Stomach (tissue), 9 donors: ENCODE results near the gene TSPAN11. TPM values are rescaled to one million over a fixed set of nuclear protein-coding genes. Genes with fewer than 3 reads are reported as not detected.

Experiments used
- DNase-seq, 2 donors: peaks; one replicate each; pipeline versions ENCODE4 v3.0.0 to v3.0.0-alpha.2; 2013 to 2019
- H3K27ac ChIP-seq, 5 donors: fragments of 200-600 bp in 4 of 5; sonication (generic) in 4 of 5; one replicate each; pipeline ENCODE4 v1.5.1; 2013 to 2019; ENCODE audit warnings: mild to moderate bottlenecking in 1 of 5, moderate library complexity in 1 of 5
- H3K27me3 ChIP-seq, 3 donors: fragments of 200-600 bp; sonication (generic); one replicate each; pipeline ENCODE4 v1.5.1; 2017 to 2019; ENCODE audit warnings: mixed run types in 1 of 3
- H3K36me3 ChIP-seq, 4 donors: fragments of 200-600 bp; sonication (generic); 1 replicate in 3 of 4; 2 replicates in 1 of 4; pipeline ENCODE4 v1.5.1; 2016 to 2019
- H3K4me1 ChIP-seq, 4 donors: fragments of 200-600 bp; sonication (generic); one replicate each; pipeline ENCODE4 v1.5.1; 2016 to 2019
- H3K4me3 ChIP-seq, 4 donors: fragments of 200-600 bp; sonication (generic) in 3 of 4; one replicate each; pipeline ENCODE4 v1.5.1; 2016 to 2019; ENCODE audit warnings: mild to moderate bottlenecking in 1 of 4
- H3K9me3 ChIP-seq, 4 donors: fragments of 200-600 bp; sonication (generic); one replicate each; pipeline ENCODE4 v1.5.1; 2016 to 2019
- EP300 ChIP-seq: sonication (generic); formaldehyde crosslinking; IDR thresholded peaks from one replicate; pipeline ENCODE4 v1.6.1; 2017; ENCODE audit warnings: antibody characterized with exemption
- POLR2A ChIP-seq, 4 donors: fragments of 450-650 bp; IDR thresholded peaks; one replicate each; pipeline ENCODE4 v1.6.1; 2016; ENCODE audit warnings: antibody characterized with exemption in 4 of 4, control low read depth in 2 of 4, mild to moderate bottlenecking in 1 of 4, moderate library complexity in 1 of 4
- POLR2AphosphoS5 ChIP-seq, 3 donors: sonication (generic); formaldehyde crosslinking; IDR thresholded peaks; one replicate each; pipeline ENCODE4 v1.6.1; 2016; ENCODE audit warnings: antibody characterized with exemption in 3 of 3
- WGBS, 5 donors: extraction: QIAGEN DNeasy Blood & Tissue Kit in 3 of 5; methylation state at CpG; one replicate each; pipeline versions ENCODE4 v1.1.5 to v1.1.7; 2013 to 2018; 5-methylcytosine and 5-hydroxymethylcytosine counted together
- intact Hi-C: fragments of 100-400 bp; cut with DNase I; formaldehyde crosslinking; loops from one replicate; pipeline ENCODE4 v1.15.1; 2023; ENCODE audit warnings: low total_unique reads
- polyA plus RNA-seq, 3 donors: library from polyadenylated mRNA; stranded (reverse); fragments of 200-250 nt; gene quantifications; one replicate each; pipeline ENCODE4 v1.2.3, GENCODE V29; 2013
- total RNA-seq, 5 donors: library from RNA; depleted of rRNA; stranded (reverse); fragments of >200 nt; gene quantifications; one replicate each; pipeline versions ENCODE4 v1.1.0 to v1.2.3, GENCODE V29; 2014 to 2016
- TF ChIP-seq, protein P1 (sequence below), 7 experiments: fragments of 450-650 bp in 4 of 7; fragments of 200-600 bp in 3 of 7; sonication (generic) in 3 of 7; IDR thresholded peaks; one replicate each; pipeline ENCODE4 v1.5.1; 2016 to 2019; ENCODE audit warnings: antibody characterized with exemption in 7 of 7, control low read depth in 2 of 7, mild to moderate bottlenecking in 1 of 7
- donor health status: healthy with polysubstance abuse.
- donor health status: Bipolar disorder and iron deficiency.
- donor health status: healthy.

The TSPAN11 gene
- total and polyA plus RNA-seq, 8 donors: under 0.01 to 5.5 (median 1.3) TPM

DNA sequence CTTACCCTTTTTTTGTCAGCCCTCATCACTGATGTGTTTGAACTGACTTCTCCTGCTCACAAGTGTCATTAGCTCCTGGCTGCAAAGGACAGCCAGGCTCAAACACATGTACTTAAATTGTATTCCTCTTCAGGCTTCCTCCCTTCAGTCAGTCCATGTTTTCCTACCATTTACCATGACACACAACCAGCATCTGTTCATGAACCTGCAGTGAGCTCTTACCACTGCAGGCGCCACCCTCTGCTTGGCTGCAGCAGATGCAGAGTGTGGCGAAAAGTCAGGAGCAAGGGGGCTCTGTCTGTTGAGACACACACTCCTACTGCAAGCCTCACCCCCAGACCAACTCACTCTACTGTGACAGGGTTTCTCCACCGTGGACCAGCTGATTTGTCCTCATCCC is 70.2 kb downstream of the TSPAN11 start:
- intact Hi-C loops: no loop called here

DNA sequence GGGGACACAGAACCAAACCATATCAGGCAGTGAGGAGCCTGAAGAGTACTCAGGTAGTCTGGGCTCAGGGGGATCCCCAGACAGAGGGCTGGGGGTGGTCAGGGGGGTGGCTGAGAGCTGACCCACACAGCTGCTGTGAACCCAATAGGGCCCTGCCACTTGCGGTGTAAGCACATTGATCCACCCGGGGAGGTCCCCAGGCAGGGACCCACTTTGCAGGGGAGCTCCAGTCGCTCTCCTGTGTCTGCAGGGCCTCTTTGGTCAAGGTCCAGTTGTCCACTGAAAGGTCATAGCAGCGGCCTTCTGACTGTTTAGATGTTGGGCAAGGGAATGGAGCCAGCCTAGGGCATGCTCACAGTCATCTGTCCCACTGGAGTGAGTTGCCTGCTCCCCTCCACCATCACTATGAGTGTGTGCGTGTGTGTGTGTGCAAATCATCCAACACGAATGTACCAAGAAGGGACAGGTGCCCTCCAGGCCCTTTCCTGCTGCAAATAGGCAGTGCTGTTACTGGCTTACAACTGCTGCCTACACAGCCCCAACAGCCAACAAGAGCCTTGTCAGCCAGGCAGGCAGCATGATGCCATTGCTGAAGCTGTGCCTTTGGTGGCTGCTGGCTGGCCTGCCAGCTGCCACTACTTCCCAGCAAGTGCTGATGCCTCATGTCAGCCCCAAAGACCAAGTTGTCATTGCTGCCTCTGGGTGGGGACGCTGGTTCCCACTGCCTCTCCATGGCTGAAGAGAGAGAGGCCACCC is 71.3 kb downstream of the TSPAN11 start:
- Histone ChIP-seq H3K9me3 (no peaks in the 10 kb centered on the region), H3K36me3 (no peaks in the 10 kb centered on the region), H3K27ac (no peak overlapping the region), H3K4me1 (no peaks in the 10 kb centered on the region), H3K4me3 (no peak overlapping the region), H3K27me3 (no peaks in the 10 kb centered on the region)
- TF ChIP-seq POLR2A (IDR thresholded peaks at IDR 0.05) (no peak), EP300 (no peak), POLR2AphosphoS5 (IDR thresholded peaks at IDR 0.05) (no peak)
- TF ChIP-seq, protein P1, sequence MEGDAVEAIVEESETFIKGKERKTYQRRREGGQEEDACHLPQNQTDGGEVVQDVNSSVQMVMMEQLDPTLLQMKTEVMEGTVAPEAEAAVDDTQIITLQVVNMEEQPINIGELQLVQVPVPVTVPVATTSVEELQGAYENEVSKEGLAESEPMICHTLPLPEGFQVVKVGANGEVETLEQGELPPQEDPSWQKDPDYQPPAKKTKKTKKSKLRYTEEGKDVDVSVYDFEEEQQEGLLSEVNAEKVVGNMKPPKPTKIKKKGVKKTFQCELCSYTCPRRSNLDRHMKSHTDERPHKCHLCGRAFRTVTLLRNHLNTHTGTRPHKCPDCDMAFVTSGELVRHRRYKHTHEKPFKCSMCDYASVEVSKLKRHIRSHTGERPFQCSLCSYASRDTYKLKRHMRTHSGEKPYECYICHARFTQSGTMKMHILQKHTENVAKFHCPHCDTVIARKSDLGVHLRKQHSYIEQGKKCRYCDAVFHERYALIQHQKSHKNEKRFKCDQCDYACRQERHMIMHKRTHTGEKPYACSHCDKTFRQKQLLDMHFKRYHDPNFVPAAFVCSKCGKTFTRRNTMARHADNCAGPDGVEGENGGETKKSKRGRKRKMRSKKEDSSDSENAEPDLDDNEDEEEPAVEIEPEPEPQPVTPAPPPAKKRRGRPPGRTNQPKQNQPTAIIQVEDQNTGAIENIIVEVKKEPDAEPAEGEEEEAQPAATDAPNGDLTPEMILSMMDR (IDR thresholded peaks at IDR 0.05): no peak
- no peak for DNase-seq
- WGBS, 5 donors: 83 to 95% (median 88%) methylated on average over 4 to 7 of the region's 7 CpGs
- intact Hi-C loops: no loop called here

More for the DNA sequence above, 70.2 kb downstream of the TSPAN11 start:
- no peak for DNase-seq
- Histone ChIP-seq H3K27ac (no peak overlapping the region), H3K4me3 (no peak overlapping the region), H3K9me3 (no peaks in the 10 kb centered on the region), H3K4me1 (no peaks in the 10 kb centered on the region), H3K27me3 (no peaks in the 10 kb centered on the region), H3K36me3 (no peaks in the 10 kb centered on the region)
- TF ChIP-seq EP300 (no peak), POLR2AphosphoS5 (IDR thresholded peaks at IDR 0.05) (no peak), POLR2A (IDR thresholded peaks at IDR 0.05) (no peak)
- TF ChIP-seq, protein P1 (IDR thresholded peaks at IDR 0.05): no peak
- WGBS, 5 donors: 90 to 93% (median 92%) methylated on average over 3 of the region's 3 CpGs

DNA sequence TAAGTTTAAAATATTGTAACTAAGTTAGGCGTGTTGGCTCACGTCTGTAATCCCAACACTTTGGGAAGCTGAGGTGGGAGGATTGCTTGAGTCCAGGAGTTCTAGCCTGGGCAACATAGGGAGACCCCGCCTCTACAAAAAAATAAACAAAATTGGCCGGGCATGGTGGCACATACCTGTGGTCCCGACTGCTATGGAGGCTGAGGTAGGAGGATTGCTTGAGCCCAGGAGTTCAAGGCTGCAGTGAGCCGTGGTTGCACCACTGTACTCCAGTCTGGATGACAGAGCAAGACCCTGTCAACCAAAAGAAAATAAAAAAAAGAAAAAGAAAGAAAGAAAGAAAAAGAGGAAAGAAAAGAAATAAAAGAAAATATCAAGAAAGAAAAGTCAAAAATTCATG is 72.5 kb downstream of the TSPAN11 start:
- TF ChIP-seq EP300 (no peak), POLR2AphosphoS5 (IDR thresholded peaks at IDR 0.05) (no peak), POLR2A (IDR thresholded peaks at IDR 0.05) (no peak)
- TF ChIP-seq, protein P1 (IDR thresholded peaks at IDR 0.05): no peak
- WGBS, 5 donors: 90 to 95% (median 91%) methylated on average over 6 of the region's 6 CpGs
- intact Hi-C loops: no loop called here

DNA sequence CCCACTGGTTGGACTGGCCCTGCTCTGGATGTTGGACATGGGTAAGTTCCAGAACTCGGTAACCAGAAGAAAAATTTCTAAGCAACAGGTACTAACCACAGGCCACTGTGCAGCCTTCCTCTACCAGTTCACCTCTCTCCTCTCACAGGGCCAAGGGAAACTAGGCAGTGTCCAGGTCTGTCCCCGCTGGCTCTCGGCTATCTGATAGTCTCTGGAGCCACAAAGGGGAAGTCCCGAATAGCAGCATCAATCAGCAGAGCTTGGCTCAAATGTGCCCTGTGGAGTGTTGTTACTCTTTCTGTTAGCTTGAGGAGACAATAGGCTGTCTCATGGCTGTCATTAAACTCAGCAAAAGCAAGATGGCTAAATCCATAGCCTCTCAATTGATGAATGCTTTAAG is 73.2 kb downstream of the TSPAN11 start:
- WGBS, 5 donors: 78 to 90% (median 83%) methylated on average over 4 of the region's 4 CpGs
- Histone ChIP-seq H3K27ac (no peak overlapping the region), H3K9me3 (no peaks in the 10 kb centered on the region), H3K36me3 (no peaks in the 10 kb centered on the region), H3K27me3 (peaks cover 0 to 5% (median 0%) of the 10 kb centered on the region in 3 donors), H3K4me3 (no peak overlapping the region), H3K4me1 (no peaks in the 10 kb centered on the region)
- intact Hi-C loops: no loop called here
- no peak for DNase-seq
- TF ChIP-seq, protein P1 (IDR thresholded peaks at IDR 0.05): no peak
- TF ChIP-seq EP300 (no peak), POLR2AphosphoS5 (IDR thresholded peaks at IDR 0.05) (no peak), POLR2A (IDR thresholded peaks at IDR 0.05) (no peak)

More for the DNA sequence above, 72.5 kb downstream of the TSPAN11 start:
- H3K4me3 ChIP-seq: no peak overlapping the region
- no peaks in the 10 kb centered on the region for H3K27me3 ChIP-seq
- no peaks in the 10 kb centered on the region for H3K36me3 ChIP-seq
- DNase-seq: no peak
- no peaks in the 10 kb centered on the region for H3K9me3 ChIP-seq
- H3K27ac ChIP-seq: no peak overlapping the region
- no peaks in the 10 kb centered on the region for H3K4me1 ChIP-seq
